GM21367 (cell line): Measurements from ENCODE around the gene PSMA7.
"Not testable (repeated sequence)": the region's sequence is repeated elsewhere in the genome, so short reads cannot be mapped to it uniquely, and the experiment has no call there.

Experiments
- ATAC-seq: cut with Tn5 transposase; IDR thresholded peaks from one replicate; pipeline ENCODE4 v1.9.1; 2021; ENCODE audit not compliant: unreplicated experiment

PSMA7 gene

DNA sequence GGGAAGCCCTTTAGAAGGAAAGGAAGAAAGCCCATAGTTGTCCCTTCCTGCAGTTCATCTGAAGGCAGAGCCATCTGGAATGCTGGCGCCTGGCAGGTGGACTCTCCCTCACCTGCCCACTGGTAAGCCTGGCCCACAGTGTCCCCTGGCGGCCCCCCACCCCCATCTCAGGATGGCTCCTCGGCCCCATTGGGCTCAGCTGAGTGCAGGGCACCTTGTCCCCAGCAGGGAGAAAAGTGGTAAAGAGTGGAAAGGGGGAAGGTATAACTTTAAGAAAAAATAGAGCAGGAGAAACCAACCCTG lies 13.0 kb upstream of the PSMA7 start:
- ATAC-seq: no peak

GRCh38 chr20:62155428-62156253 lies 12.4 kb upstream of the PSMA7 start:
- ATAC-seq: no peak

- no peak for ATAC-seq
Observed at GRCh38 chr20:62151835-62152364, 8.7 kb upstream of the PSMA7 start.

GRCh38 chr20:62151225-62151624 lies 8.0 kb upstream of the PSMA7 start:
- no peak for ATAC-seq

- no peak for ATAC-seq
Observed at GRCh38 chr20:62150310-62150575, 7.0 kb upstream of the PSMA7 start.

GRCh38 chr20:62149532-62150309 lies 6.5 kb upstream of the PSMA7 start:
- no peak for ATAC-seq

DNA sequence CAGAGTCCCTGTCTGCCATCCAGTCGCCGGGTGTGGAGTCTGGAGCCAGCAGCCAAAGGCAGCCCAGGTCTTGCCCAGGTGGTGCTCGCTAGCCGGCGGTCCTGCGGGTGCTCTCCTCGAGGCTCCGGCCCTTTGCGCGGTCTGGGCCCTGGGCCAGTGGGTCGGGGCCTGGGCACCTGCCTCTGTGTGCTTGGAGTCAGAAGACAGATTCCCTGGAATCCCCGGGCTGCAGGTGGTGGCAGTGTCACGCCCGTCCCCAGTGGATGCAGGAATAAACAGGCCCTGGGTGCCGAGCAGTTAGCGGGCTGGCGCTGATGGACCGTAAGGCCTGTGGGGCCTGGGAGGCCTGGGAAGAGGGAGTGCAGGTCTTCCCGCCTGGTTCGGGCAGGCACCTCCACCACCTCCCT lies 5.7 kb upstream of the PSMA7 start:
- no peak for ATAC-seq

DNA sequence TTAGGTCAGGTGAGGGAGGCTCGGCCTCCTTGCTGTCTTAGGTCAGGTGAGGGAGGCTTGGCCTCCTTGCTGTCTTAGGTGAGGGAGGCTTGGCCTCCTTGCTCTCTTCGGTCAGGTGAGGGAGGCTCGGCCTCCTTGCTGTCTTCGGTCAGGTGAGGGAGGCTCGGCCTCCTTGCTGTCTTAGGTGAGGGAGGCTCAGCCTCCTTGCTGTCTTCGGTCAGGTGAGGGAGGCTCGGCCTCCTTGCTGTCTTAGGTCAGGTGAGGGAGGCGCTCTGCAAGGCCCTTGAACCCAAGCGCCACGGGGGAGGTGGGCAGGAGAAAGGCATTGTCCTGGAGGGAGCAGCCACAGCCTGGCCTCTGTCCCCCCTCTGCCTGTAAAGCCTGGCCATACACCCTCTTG lies 5.2 kb upstream of the PSMA7 start:
- not testable (repeated sequence) for ATAC-seq

GRCh38 chr20:62147528-62147927 lies 4.3 kb upstream of the PSMA7 start:
- ATAC-seq: no peak

GRCh38 chr20:62147125-62147524 lies 3.9 kb upstream of the PSMA7 start:
- ATAC-seq: no peak

- ATAC-seq: no peak
Observed at GRCh38 chr20:62146019-62146755, 3.0 kb upstream of the PSMA7 start.

DNA sequence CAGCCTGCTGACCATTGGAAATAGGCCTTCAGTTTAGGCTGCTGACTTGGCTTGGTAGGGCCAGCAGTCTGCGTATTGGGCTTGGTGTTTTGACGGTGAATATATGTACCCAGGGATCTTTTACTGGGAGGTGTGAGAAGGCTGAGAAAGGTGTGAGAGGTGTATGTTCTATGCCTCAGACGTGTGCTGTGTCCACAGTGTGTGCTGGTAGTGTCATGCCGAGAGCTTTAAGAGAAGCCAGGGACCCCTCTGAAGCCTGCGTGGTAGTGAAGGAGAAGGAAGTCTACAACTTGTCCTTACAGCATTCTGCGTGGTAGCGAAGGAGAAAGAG lies 2.5 kb upstream of the PSMA7 start:
- ATAC-seq: no peak

DNA sequence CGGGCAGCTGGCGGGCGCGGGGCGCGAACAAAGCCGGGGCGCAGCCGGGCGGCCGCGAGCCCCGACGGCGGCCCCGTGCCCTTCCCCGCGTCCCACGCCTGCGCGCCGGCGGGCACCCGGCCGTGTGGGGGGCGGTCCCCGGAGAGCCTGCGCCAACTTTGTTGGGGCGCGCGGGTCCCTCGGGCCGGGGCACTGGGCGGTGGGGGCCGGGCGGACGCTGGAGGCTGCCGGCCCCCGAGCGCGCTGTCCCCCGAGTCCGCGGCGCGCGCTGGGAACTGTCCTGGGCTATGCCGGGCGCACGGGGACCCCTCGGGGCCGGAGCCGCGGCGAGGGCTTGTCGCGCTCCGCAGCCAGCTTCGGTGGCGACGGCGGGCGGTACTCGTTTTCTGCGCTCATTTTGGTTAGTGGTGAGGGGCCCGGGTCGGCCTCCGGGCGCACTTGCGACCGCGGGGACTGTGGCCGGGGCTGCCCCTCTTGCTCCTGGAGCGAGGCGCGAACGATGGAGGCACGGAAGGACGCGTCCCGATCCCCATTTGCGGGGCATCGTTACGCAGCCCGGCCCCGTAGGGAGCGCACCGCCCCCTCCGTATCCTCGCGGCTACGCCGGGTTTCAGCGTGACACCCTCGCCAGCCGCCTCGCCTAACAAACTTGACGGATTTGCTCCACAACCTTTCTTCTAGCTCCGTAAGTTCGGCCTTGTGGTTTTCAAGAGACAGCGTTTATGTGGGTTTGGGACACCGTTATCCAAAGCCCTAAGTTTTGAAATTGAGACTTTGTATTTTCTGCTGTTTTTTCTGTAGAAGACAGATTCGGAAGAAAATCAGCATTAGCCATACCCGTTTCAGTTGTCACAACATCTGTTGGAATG lies 997 bp upstream of the PSMA7 start:
- ATAC-seq: peak; percentile 1

DNA sequence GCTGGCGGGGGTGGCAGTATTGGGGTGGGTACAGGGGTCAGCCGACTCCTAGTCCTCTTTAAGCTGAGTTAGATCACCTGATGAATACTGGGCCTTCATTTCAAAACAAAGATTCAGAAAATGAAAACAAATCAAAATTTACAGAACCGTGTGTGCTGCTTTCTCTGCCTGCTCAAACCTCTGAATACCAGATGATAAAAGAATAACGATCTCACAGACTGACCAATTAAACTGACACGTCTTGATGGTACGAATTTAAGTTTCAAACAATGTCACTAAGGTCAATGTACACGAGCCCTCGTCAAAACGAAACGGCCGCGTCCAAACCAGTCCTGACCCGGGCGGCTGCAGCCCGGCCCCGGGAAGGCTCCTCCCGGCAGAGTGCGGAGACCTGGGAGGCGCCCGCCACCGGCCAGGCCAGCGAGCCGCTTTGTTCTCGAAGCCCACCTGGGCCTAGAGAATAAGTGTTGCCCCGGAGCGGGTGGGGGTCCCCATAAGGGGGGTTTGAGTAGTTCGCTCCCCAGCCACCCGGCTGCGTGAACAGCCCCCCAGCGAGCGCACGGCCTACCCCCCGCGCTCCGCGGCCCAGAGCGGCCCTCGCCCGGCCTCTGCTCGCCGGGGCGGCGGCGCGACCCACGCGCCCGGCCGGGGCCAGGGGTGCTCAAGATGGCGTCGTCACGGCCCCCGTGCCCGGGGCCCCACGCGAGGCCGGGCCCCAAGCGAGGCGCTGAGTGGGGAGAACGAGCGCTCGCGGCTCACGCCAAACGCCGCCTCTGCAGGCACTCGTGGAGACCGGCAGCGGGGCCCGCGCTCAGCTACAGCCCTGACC lies 728 bp downstream of the PSMA7 start:
- peak; percentile 20 for ATAC-seq

- no peak for ATAC-seq
Observed at GRCh38 chr20:62141397-62142251, 1.6 kb downstream of the PSMA7 start.

- no peak for ATAC-seq
Observed at GRCh38 chr20:62141043-62141396, 2.2 kb downstream of the PSMA7 start.

GRCh38 chr20:62139636-62140035 lies 3.6 kb downstream of the PSMA7 start:
- ATAC-seq: no peak

- no peak for ATAC-seq
Observed at GRCh38 chr20:62138912-62139311, 4.3 kb downstream of the PSMA7 start.

DNA sequence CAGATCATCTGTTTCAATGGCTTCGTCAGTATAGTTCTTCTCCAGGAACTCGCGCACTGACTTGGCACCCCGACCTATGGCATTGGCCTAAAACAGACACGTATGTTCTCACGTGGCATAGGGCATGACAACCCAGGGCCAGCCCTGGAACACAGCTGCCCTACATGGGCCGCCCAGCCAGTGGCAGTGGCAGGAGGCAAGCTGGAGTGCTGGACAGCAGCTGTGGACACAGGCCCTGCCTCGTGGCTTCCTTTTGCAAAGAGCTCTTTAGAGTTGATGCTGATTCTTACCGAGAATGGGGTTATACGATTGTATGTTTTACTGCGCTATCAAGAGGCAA lies 5.0 kb downstream of the PSMA7 start:
- no peak for ATAC-seq
